Astrocyte of the cerebellum (primary cell): ENCODE measurements around the gene CCDC17.

Source experiments
- DNase-seq: peaks from one replicate; pipeline ENCODE4 v3.0.0-alpha.2; 2011; ENCODE audit warnings: low read depth
- H3K4me3 ChIP-seq: 2 replicates; pipeline ENCODE4 v1.5.1; 2011; ENCODE audit warnings: mild to moderate bottlenecking, low read depth, low read length, moderate library complexity
- CTCF ChIP-seq: IDR thresholded peaks from 2 replicates; pipeline ENCODE4 v1.5.1; 2012; ENCODE audit warnings: low read length, low read depth, moderate library complexity, mild to moderate bottlenecking; ENCODE audit errors: missing control alignments
- in situ Hi-C: cut with HindIII; loops from 2 replicates; pipeline ENCODE4 v1.10.0; 2017; ENCODE audit warnings: low sequenced_read_pairs

CCDC17 gene

GRCh38 chr1:45622524-45623394 is 1.1 kb downstream of the CCDC17 start:
- no peak overlapping the region for H3K4me3 ChIP-seq
- DNase-seq: no peak
- no peak for TF ChIP-seq CTCF
- in situ Hi-C loops: no loop called here

GRCh38 chr1:45621895-45622523 is 1.8 kb downstream of the CCDC17 start:
- TF ChIP-seq CTCF: no peak
- in situ Hi-C loops: no loop called here
- no peak for DNase-seq
- no peak overlapping the region for H3K4me3 ChIP-seq

GRCh38 chr1:45621501-45621836 is 2.4 kb downstream of the CCDC17 start:
- H3K4me3 ChIP-seq: no peak overlapping the region
- no peak for DNase-seq
- TF ChIP-seq CTCF: no peak
- in situ Hi-C loops: no loop called here

- TF ChIP-seq CTCF: no peak
- H3K4me3 ChIP-seq: no peak overlapping the region
- in situ Hi-C loops: no loop called here
- DNase-seq: no peak
Observed at GRCh38 chr1:45620588-45621500, 3.0 kb downstream of the CCDC17 start.

GRCh38 chr1:45619149-45619921 is 4.5 kb downstream of the CCDC17 start:
- in situ Hi-C loops: no loop called here
- TF ChIP-seq CTCF: no peak
- no peak for DNase-seq
- H3K4me3 ChIP-seq: no peak overlapping the region

- in situ Hi-C loops: no loop called here
- no peak for TF ChIP-seq CTCF
- H3K4me3 ChIP-seq: no peak overlapping the region
- DNase-seq: no peak
Observed at GRCh38 chr1:45617618-45618017, 6.2 kb downstream of the CCDC17 start.
